Uterus (tissue), 4 donors: ENCODE data around the gene RAB35. TPM values are rescaled to one million over a fixed set of nuclear protein-coding genes. Genes with fewer than 3 reads are reported as not detected.

ENCODE experiments used
- DNase-seq, 2 donors: peaks; one replicate each; pipeline ENCODE4 v3.0.0-alpha.2; 2019 to 2020
- H3K27ac ChIP-seq, 2 donors: fragments of 200-600 bp; sonication (generic); 1 replicate in 1 of 2; 2 replicates in 1 of 2; pipeline ENCODE4 v1.5.1; 2016 to 2018
- H3K27me3 ChIP-seq, 2 donors: fragments of 200-600 bp; sonication (generic); one replicate each; pipeline ENCODE4 v1.5.1; 2018 to 2019; ENCODE audit warnings: control low read depth in 1 of 2
- H3K36me3 ChIP-seq, 2 donors: fragments of 200-600 bp; sonication (generic); one replicate each; pipeline ENCODE4 v1.5.1; 2019; ENCODE audit warnings: control low read depth in 1 of 2
- H3K4me1 ChIP-seq, 2 donors: fragments of 200-600 bp; sonication (generic); one replicate each; pipeline ENCODE4 v1.5.1; 2018 to 2019; ENCODE audit warnings: control low read depth in 1 of 2
- H3K4me3 ChIP-seq, 2 donors: fragments of 200-600 bp; sonication (generic); 1 replicate in 1 of 2; 2 replicates in 1 of 2; pipeline ENCODE4 v1.5.1; 2018 to 2019; ENCODE audit warnings: mild to moderate bottlenecking in 1 of 2
- H3K9me3 ChIP-seq, 2 donors: fragments of 200-600 bp; sonication (generic); one replicate each; pipeline ENCODE4 v1.5.1; 2019; ENCODE audit warnings: control low read depth in 1 of 2
- CTCF ChIP-seq, 4 experiments: fragments of 200-600 bp in 2 of 4; fragments of 450-650 bp in 2 of 4; sonication (generic) in 2 of 4; IDR thresholded peaks; one replicate each; pipeline ENCODE4 v1.5.1; 2016 to 2019; ENCODE audit warnings: antibody characterized with exemption in 4 of 4, mild to moderate bottlenecking in 2 of 4, moderate library complexity in 1 of 4
- POLR2A ChIP-seq, 2 donors: fragments of 450-650 bp; IDR thresholded peaks; one replicate each; pipeline ENCODE4 v1.6.1; 2016; ENCODE audit warnings: antibody characterized with exemption in 2 of 2, mild to moderate bottlenecking in 1 of 2, moderate library complexity in 1 of 2
- intact Hi-C: fragments of 100-400 bp; cut with DNase I; formaldehyde crosslinking; loops from one replicate; pipeline ENCODE4 v1.15.1; 2023; ENCODE audit warnings: low total_unique reads
- total RNA-seq, 4 donors: library from RNA; depleted of rRNA in 3 of 4; stranded (reverse); fragments of >200 nt in 3 of 4; gene quantifications; one replicate each; pipeline versions ENCODE4 v1.1.0 to v1.2.4, GENCODE V29; 2014 to 2023
- donor health status: DM: yes; HTN: yes; CAD: no.

The RAB35 gene
- total RNA-seq, 4 donors from 2014 or later = 13.1 to 43.9 (median 22.4) TPM

GRCh38 chr12:120072472-120073249 is 43.9 kb downstream of the RAB35 start:
- Histone ChIP-seq H3K27ac (no peak overlapping the region), H3K27me3 (no peaks in the 10 kb centered on the region), H3K36me3 (no peaks in the 10 kb centered on the region), H3K4me1 (no peaks in the 10 kb centered on the region), H3K4me3 (no peak overlapping the region), H3K9me3 (no peaks in the 10 kb centered on the region)
- intact Hi-C loops = no loop called here
- TF ChIP-seq POLR2A (IDR thresholded peaks at IDR 0.05) (no peak), CTCF (IDR thresholded peaks at IDR 0.05) (no peak)
- no peak for DNase-seq

GRCh38 chr12:120071493-120072020 is 45.0 kb downstream of the RAB35 start:
- H3K27ac ChIP-seq = no peak overlapping the region
- no peaks in the 10 kb centered on the region for H3K36me3 ChIP-seq
- H3K4me1 ChIP-seq = no peaks in the 10 kb centered on the region
- no peak overlapping the region for H3K4me3 ChIP-seq
- DNase-seq = no peak
- no peaks in the 10 kb centered on the region for H3K27me3 ChIP-seq
- intact Hi-C loops = no loop called here
- no peaks in the 10 kb centered on the region for H3K9me3 ChIP-seq
- TF ChIP-seq CTCF (IDR thresholded peaks at IDR 0.05) (no peak), POLR2A (IDR thresholded peaks at IDR 0.05) (no peak)

- H3K27me3 ChIP-seq = no peaks in the 10 kb centered on the region
- H3K36me3 ChIP-seq = no peaks in the 10 kb centered on the region
- no peak for DNase-seq
- intact Hi-C loops = no loop called here
- no peaks in the 10 kb centered on the region for H3K9me3 ChIP-seq
- TF ChIP-seq POLR2A (IDR thresholded peaks at IDR 0.05) (no peak), CTCF (IDR thresholded peaks at IDR 0.05) (no peak)
- no peak overlapping the region for H3K27ac ChIP-seq
- no peaks in the 10 kb centered on the region for H3K4me1 ChIP-seq
- no peak overlapping the region for H3K4me3 ChIP-seq
These were observed 47.3 kb downstream of the RAB35 start for GRCh38 chr12:120069278-120069677.

GRCh38 chr12:120067901-120068300 is 48.7 kb downstream of the RAB35 start:
- H3K27me3 ChIP-seq = no peaks in the 10 kb centered on the region
- H3K27ac ChIP-seq = no peak overlapping the region
- no peak overlapping the region for H3K4me3 ChIP-seq
- intact Hi-C loops = no loop called here
- no peaks in the 10 kb centered on the region for H3K4me1 ChIP-seq
- no peak for DNase-seq
- no peak for TF ChIP-seq POLR2A (IDR thresholded peaks at IDR 0.05)
- no peak for TF ChIP-seq CTCF (IDR thresholded peaks at IDR 0.05)
- no peaks in the 10 kb centered on the region for H3K36me3 ChIP-seq
- no peaks in the 10 kb centered on the region for H3K9me3 ChIP-seq

GRCh38 chr12:120067084-120067869 is 49.3 kb downstream of the RAB35 start:
- no peaks in the 10 kb centered on the region for H3K27me3 ChIP-seq
- no peaks in the 10 kb centered on the region for H3K36me3 ChIP-seq
- H3K27ac ChIP-seq = no peak overlapping the region
- H3K4me3 ChIP-seq = no peak overlapping the region
- no peaks in the 10 kb centered on the region for H3K4me1 ChIP-seq
- TF ChIP-seq CTCF (IDR thresholded peaks at IDR 0.05) = no peak
- no peak for TF ChIP-seq POLR2A (IDR thresholded peaks at IDR 0.05)
- DNase-seq = no peak
- H3K9me3 ChIP-seq = no peaks in the 10 kb centered on the region
- intact Hi-C loops = no loop called here
